Heart left ventricle (tissue), 16 donors: ENCODE results near the gene GGN. TPM values are rescaled to one million over a fixed set of nuclear protein-coding genes. Genes with fewer than 3 reads are reported as not detected.

Experiments
- ATAC-seq, 4 donors: fragments of 200-7000 bp; cut with Tn5 transposase; one replicate each; pipeline ENCODE4 v1.9.1; 2020 to 2022; ENCODE audit warnings: moderate library complexity in 4 of 4, mild to moderate bottlenecking in 3 of 4, moderate number of reproducible peaks in 1 of 4
- DNase-seq, 5 donors: peaks; one replicate each; pipeline ENCODE4 v3.0.0-alpha.2; 2020
- H3K27ac ChIP-seq, 12 donors: fragments of 200-600 bp; sonication (generic) in 4 of 12; one replicate each; pipeline versions ENCODE4 v1.5.0 to v1.8.0; 2016 to 2022; ENCODE audit warnings: mild to moderate bottlenecking in 2 of 12
- H3K27me3 ChIP-seq, 9 donors: fragments of 200-600 bp; sonication (generic) in 2 of 9; one replicate each; pipeline versions ENCODE4 v1.5.1 to v1.8.0; 2016 to 2022; ENCODE audit warnings: mild to moderate bottlenecking in 3 of 9
- H3K36me3 ChIP-seq, 9 donors: fragments of 200-600 bp; sonication (generic) in 2 of 9; one replicate each; pipeline versions ENCODE4 v1.5.0 to v1.8.0; 2018 to 2022; ENCODE audit warnings: mild to moderate bottlenecking in 2 of 9
- H3K4me1 ChIP-seq, 12 donors: fragments of 200-600 bp; sonication (generic) in 4 of 12; one replicate each; pipeline versions ENCODE4 v1.5.0 to v1.8.0; 2016 to 2022; ENCODE audit warnings: mild to moderate bottlenecking in 3 of 12
- H3K4me3 ChIP-seq, 12 donors: fragments of 200-600 bp; sonication (generic) in 4 of 12; one replicate each; pipeline versions ENCODE4 v1.5.0 to v1.8.0; 2017 to 2022; ENCODE audit warnings: mild to moderate bottlenecking in 9 of 12, moderate library complexity in 4 of 12
- H3K9me3 ChIP-seq, 12 donors: fragments of 200-600 bp; sonication (generic) in 4 of 12; one replicate each; pipeline versions ENCODE4 v1.5.0 to v1.8.0; 2016 to 2022; ENCODE audit warnings: mild to moderate bottlenecking in 1 of 12
- POLR2A ChIP-seq, 2 donors: fragments of 450-650 bp; IDR thresholded peaks; one replicate each; pipeline ENCODE4 v1.6.1; 2017; ENCODE audit warnings: antibody characterized with exemption in 2 of 2, mild to moderate bottlenecking in 2 of 2, moderate library complexity in 2 of 2
- WGBS, 4 donors: extraction: QIAGEN DNeasy Blood & Tissue Kit in 2 of 4; methylation state at CpG; one replicate each; pipeline versions ENCODE4 v1.1.5 to v1.1.7; 2013 to 2018; 5-methylcytosine and 5-hydroxymethylcytosine counted together
- intact Hi-C, 10 donors: fragments of 100-400 bp; cut with DNase I; formaldehyde crosslinking; loops; one replicate each; pipeline versions ENCODE4 v1.11.1 to v1.14.2; 2022
- polyA plus RNA-seq, 2 donors: library from polyadenylated mRNA; stranded (reverse); fragments of 200-250 nt; gene quantifications; one replicate each; pipeline ENCODE4 v1.2.3, GENCODE V29; 2013
- total RNA-seq, 9 donors: library from RNA; depleted of rRNA in 2 of 9; stranded (reverse); fragments of >200 nt in 2 of 9; fragmentation: NEBNext Ultra II Directional in 3 of 9; extraction: Animal tissue kit (Norgen Biotek cat#: 25700) in 3 of 9; gene quantifications; one replicate each; pipeline versions ENCODE4 v1.1.0 to v1.2.4, GENCODE V29; 2016 to 2023
- TF ChIP-seq, protein P1 (sequence below), 12 donors: fragments of 200-600 bp; sonication (generic) in 4 of 12; IDR thresholded peaks; one replicate each; pipeline versions ENCODE4 v1.5.0 to v1.8.0; 2018 to 2022; ENCODE audit warnings: antibody characterized with exemption in 12 of 12, mild to moderate bottlenecking in 5 of 12
- donor health status: ischemic (EF 13 %, LVEDD 7.1; RV severe dilation, severe dysfunction).
- donor health status: healthy with polysubstance abuse.
- donor health status: DM: no; HTN: yes; CAD: no.
- donor health status: DM: no; HTN: no; CAD: no.
- donor health status: ischemic (EF 25% LVEDD 6.9; RV normal size, moderate dysfunction).
- donor health status: ischemic (EF 25% LVEDD 5.7; RV mildly dilated, moderate dysfunction).
- donor health status: healthy.
- donor health status: DM: yes; HTN: yes; CAD: no.
- donor health status: ischemic (EF 35%, LVEDD 5.7; RV mildly dilated, moderate dysfunction).
- donor health status: nonischemic (EF 11% LVEDD 7.7; RV severe dilation, severe dysfunction).
- donor health status: DM: yes; HTN: yes; CAD: no.
- donor health status: PGD.
- donor health status: ischemic (EF 29% LVEDD 5.4; RV normal size, mild dysfunction).
- donor health status: nonischemic (EF 23%, LVEDD 6.1; RV moderate dilation, normal function).

Gene GGN
- total and polyA plus RNA-seq, 11 donors = 0.15 to 0.67 (median 0.31) TPM; not detected in 4

DNA sequence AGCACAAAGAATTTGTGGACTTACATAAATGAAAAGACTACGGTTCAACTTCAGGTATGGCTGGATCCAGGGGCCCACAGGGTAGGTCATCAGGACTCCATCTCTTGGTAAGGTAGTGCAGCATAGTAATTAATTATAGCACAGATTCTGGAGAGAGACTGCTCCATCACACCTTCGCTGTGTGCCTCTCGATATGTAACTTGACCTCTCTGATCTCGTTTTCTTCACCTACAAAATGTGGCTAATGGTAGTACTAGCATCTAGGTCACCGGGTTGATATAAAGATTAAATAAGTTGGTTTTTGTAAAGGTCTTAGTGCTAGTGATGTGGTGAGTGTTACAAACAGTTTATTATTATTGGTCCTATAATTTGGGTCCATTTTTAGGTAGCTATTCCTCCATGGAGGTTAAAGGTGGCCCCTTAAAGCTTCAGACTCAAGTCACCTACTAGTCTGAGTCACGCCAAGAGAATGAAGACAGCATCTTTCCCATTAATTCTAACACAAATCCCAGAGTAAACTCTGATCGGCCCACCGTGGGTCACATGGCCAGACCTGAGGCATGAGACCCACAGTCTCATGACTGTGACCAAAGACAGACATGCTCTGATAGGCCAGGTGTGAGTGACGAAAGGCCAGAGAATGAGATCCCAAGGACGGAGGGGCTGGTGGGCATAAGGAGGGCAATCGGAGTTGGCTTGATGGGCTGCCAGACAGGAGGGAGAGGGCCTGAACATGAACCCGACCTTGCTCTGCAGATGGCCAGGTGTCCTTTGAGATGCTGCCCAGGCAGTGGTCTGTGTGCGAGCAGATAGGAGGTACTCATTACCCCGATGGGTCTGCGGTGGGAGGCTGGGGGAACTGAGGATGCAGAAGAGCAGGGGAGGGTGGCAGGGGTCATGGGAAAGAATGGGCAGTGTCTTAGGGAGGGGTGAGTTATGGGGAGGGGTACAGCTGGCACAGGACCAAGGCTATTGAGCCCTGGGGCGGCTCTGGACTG is 31.8 kb downstream of the GGN start:
- no peaks in the 10 kb centered on the region for H3K9me3 ChIP-seq
- H3K4me3 ChIP-seq = no peak overlapping the region
- TF ChIP-seq POLR2A (IDR thresholded peaks at IDR 0.05) = no peak
- no peak for ATAC-seq
- intact Hi-C loops = no loop called here
- H3K4me1 ChIP-seq = peaks cover 0 to 1% (median 0%) of the 10 kb centered on the region in 12 donors
- 68 to 78% (median 76%) methylated on average over 16 of the region's 16 CpGs for WGBS, 4 donors
- no peaks in the 10 kb centered on the region for H3K36me3 ChIP-seq
- peaks cover 0 to 35% (median 7%) of the 10 kb centered on the region in 9 donors for H3K27me3 ChIP-seq
- no peak overlapping the region for H3K27ac ChIP-seq
- no peak for DNase-seq

GRCh38 chr19:38352611-38353010 is 35.2 kb downstream of the GGN start:
- peaks cover 0 to 19% (median 3%) of the 10 kb centered on the region in 9 donors for H3K27me3 ChIP-seq
- no peaks in the 10 kb centered on the region for H3K4me1 ChIP-seq
- DNase-seq (no peak), ATAC-seq (no peak)
- no peak overlapping the region for H3K27ac ChIP-seq
- no peaks in the 10 kb centered on the region for H3K36me3 ChIP-seq
- no peak for TF ChIP-seq POLR2A (IDR thresholded peaks at IDR 0.05)
- TF ChIP-seq, protein P1, sequence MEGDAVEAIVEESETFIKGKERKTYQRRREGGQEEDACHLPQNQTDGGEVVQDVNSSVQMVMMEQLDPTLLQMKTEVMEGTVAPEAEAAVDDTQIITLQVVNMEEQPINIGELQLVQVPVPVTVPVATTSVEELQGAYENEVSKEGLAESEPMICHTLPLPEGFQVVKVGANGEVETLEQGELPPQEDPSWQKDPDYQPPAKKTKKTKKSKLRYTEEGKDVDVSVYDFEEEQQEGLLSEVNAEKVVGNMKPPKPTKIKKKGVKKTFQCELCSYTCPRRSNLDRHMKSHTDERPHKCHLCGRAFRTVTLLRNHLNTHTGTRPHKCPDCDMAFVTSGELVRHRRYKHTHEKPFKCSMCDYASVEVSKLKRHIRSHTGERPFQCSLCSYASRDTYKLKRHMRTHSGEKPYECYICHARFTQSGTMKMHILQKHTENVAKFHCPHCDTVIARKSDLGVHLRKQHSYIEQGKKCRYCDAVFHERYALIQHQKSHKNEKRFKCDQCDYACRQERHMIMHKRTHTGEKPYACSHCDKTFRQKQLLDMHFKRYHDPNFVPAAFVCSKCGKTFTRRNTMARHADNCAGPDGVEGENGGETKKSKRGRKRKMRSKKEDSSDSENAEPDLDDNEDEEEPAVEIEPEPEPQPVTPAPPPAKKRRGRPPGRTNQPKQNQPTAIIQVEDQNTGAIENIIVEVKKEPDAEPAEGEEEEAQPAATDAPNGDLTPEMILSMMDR (IDR thresholded peaks at IDR 0.05) = no peak
- no peaks in the 10 kb centered on the region for H3K9me3 ChIP-seq
- 75 to 83% (median 76%) methylated on average over 8 of the region's 8 CpGs for WGBS, 4 donors
- no peak overlapping the region for H3K4me3 ChIP-seq
- intact Hi-C loops = no loop called here

- Histone ChIP-seq H3K4me1 (no peaks in the 10 kb centered on the region), H3K27me3 (peaks cover 0 to 16% (median 1%) of the 10 kb centered on the region in 9 donors), H3K36me3 (no peaks in the 10 kb centered on the region), H3K9me3 (no peaks in the 10 kb centered on the region), H3K4me3 (no peak overlapping the region), H3K27ac (no peak overlapping the region)
- no peak for DNase-seq
- WGBS, 4 donors = 72 to 82% (median 77%) methylated on average over 7 to 9 of the region's 9 CpGs
- TF ChIP-seq POLR2A (IDR thresholded peaks at IDR 0.05) = no peak
- TF ChIP-seq, protein P1 (IDR thresholded peaks at IDR 0.05) = no peak
- ATAC-seq = peak in 1 of 4 donors; percentile 28
- intact Hi-C loops = no loop called here
Measured at GRCh38 chr19:38351865-38352395, 35.9 kb downstream of the GGN start.

DNA sequence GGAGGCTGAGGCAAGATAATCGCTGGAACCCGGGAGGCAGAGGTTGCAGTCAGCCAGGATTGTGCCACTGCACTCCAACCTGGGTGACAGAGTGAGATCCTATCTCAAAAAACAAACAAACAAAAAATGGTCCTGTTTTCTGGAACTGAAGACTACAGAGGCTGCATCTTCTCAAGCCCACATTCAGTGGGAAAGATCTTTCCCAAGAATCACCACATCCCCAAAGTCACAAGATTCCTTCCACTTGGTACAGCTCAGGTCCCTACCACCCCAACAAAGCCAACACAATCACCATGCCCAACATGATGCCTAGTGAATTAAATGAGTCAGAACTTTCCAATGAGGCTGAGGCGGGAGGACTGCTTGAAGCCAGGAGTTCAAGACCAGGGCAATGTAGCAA is 37.0 kb downstream of the GGN start:
- H3K9me3 ChIP-seq = no peaks in the 10 kb centered on the region
- intact Hi-C loops = no loop called here
- ATAC-seq (no peak), DNase-seq (no peak)
- H3K4me3 ChIP-seq = no peak overlapping the region
- peaks cover 0 to 9% (median 0%) of the 10 kb centered on the region in 9 donors for H3K27me3 ChIP-seq
- 74 to 79% (median 78%) methylated on average over 3 of the region's 3 CpGs for WGBS, 4 donors
- no peaks in the 10 kb centered on the region for H3K36me3 ChIP-seq
- TF ChIP-seq, protein P1 (IDR thresholded peaks at IDR 0.05) = no peak
- no peak for TF ChIP-seq POLR2A (IDR thresholded peaks at IDR 0.05)
- H3K27ac ChIP-seq = no peak overlapping the region
- no peaks in the 10 kb centered on the region for H3K4me1 ChIP-seq
